K562 (cell line): ENCODE data around the gene SLC52A1.

Experiments used
- ATF1 ChIP-seq, 2 experiments: fragments of 450-650 bp in 1 of 2; IDR thresholded peaks; 2 replicates each; pipeline ENCODE4 v1.6.1; 2016; ENCODE audit warnings: missing compliant biosample characterization in 1 of 2, missing genetic modification characterization in 1 of 2
- CHD1 ChIP-seq: fragments of 200-600 bp; sonication (generic); IDR thresholded peaks from one replicate; pipeline ENCODE4 v1.6.1; 2012; ENCODE audit warnings: mild to moderate bottlenecking, moderate library complexity, low read length, inconsistent platforms
- CTCF ChIP-seq, 3 experiments: IDR thresholded peaks in 2 of 3; conservative IDR thresholded peaks in 1 of 3; 2 replicates each; pipeline ENCODE4 v1.5.1; 2011 to 2012; ENCODE audit warnings: low read length in 3 of 3, mild to moderate bottlenecking in 3 of 3, control low read depth in 2 of 3, improper control_type of control experiment in 1 of 3, inconsistent platforms in 1 of 3, low read depth in 1 of 3, mixed read lengths in 1 of 3, moderate library complexity in 1 of 3; ENCODE audit not compliant: insufficient read depth in 2 of 3
- EZH2 ChIP-seq: IDR thresholded peaks from 2 replicates; pipeline ENCODE4 v1.6.1; 2012; ENCODE audit warnings: low read depth, mild to moderate bottlenecking, inconsistent platforms, low read length, borderline replicate concordance
- HNRNPLL ChIP-seq: fragments of 200-400 bp; formaldehyde crosslinking; IDR thresholded peaks from 2 replicates; pipeline ENCODE4 v1.6.1; 2017; ENCODE audit warnings: low read length, low read depth, mild to moderate bottlenecking; ENCODE audit not compliant: poor library complexity, severe bottlenecking
- JUNB ChIP-seq: fragments of 450-650 bp; formaldehyde crosslinking; conservative IDR thresholded peaks from 2 replicates; pipeline ENCODE4 v1.4.0; 2020; ENCODE audit warnings: mild to moderate bottlenecking
- KLF6 ChIP-seq: fragments of 250-450 bp; sonication (Bioruptor Pico); IDR thresholded peaks from 2 replicates; pipeline ENCODE4 v1.4.0; 2020; ENCODE audit warnings: mild to moderate bottlenecking, moderate library complexity, borderline replicate concordance
- MAX ChIP-seq: sonication (generic); formaldehyde crosslinking; IDR thresholded peaks from 2 replicates; pipeline ENCODE4 v1.9.0; 2022; ENCODE audit warnings: mild to moderate bottlenecking, missing genetic modification reagents
- NR0B1 ChIP-seq: fragments of 450-650 bp; IDR thresholded peaks from one replicate; pipeline ENCODE4 v1.6.1; 2018; ENCODE audit warnings: mild to moderate bottlenecking, moderate library complexity; ENCODE audit not compliant: partially characterized antibody
- SIN3A ChIP-seq, 2 experiments: fragments of 150-350 bp in 1 of 2; IDR thresholded peaks; 2 replicates each; pipeline ENCODE4 v1.6.1; 2011 to 2016; ENCODE audit warnings: borderline replicate concordance in 2 of 2, low read depth in 2 of 2, low read length in 2 of 2, mild to moderate bottlenecking in 2 of 2, moderate library complexity in 2 of 2; ENCODE audit not compliant: control insufficient read depth in 1 of 2
- TF ChIP-seq, protein P1 (sequence below): fragments of 250-450 bp; sonication (Bioruptor Pico); IDR thresholded peaks from 2 replicates; pipeline ENCODE4 v1.9.0; 2021; ENCODE audit warnings: mild to moderate bottlenecking, inconsistent platforms

GRCh38 chr17:5031365-5032082 lies 3.7 kb downstream of the SLC52A1 start:
- TF ChIP-seq CTCF (IDR thresholded peaks at IDR 0.05 in 2 of 3, conservative IDR thresholded peaks at IDR 0.05 in 1 of 3; ENCODE audit: insufficient read depth in 2 of 3, low read depth in 1 of 3, low read length in 3 of 3) (peak; percentile 57 to 67 (median 67)), KLF6 (no peak), EZH2 (no peak), ATF1 (CRISPR knock-in tag; IDR thresholded peaks at IDR 0.05) (no peak), ATF1 (tag; IDR thresholded peaks at IDR 0.05) (no peak), JUNB (no peak), SIN3A (IDR thresholded peaks at IDR 0.05; ENCODE audit: borderline replicate concordance in 2 of 2, control insufficient read depth in 1 of 2, low read depth in 2 of 2, low read length in 2 of 2) (no peak; a peak in 1 of 4 replicates), HNRNPLL (no peak), NR0B1 (no peak), CHD1 (no peak), MAX (CRISPR knock-in tag) (peak; percentile 47; the same call in 1 of the 2 replicates)
- TF ChIP-seq, protein P1, sequence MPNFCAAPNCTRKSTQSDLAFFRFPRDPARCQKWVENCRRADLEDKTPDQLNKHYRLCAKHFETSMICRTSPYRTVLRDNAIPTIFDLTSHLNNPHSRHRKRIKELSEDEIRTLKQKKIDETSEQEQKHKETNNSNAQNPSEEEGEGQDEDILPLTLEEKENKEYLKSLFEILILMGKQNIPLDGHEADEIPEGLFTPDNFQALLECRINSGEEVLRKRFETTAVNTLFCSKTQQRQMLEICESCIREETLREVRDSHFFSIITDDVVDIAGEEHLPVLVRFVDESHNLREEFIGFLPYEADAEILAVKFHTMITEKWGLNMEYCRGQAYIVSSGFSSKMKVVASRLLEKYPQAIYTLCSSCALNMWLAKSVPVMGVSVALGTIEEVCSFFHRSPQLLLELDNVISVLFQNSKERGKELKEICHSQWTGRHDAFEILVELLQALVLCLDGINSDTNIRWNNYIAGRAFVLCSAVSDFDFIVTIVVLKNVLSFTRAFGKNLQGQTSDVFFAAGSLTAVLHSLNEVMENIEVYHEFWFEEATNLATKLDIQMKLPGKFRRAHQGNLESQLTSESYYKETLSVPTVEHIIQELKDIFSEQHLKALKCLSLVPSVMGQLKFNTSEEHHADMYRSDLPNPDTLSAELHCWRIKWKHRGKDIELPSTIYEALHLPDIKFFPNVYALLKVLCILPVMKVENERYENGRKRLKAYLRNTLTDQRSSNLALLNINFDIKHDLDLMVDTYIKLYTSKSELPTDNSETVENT (CRISPR knock-in tag), result no peak
